NAMALWA (cell line): ENCODE results near the gene DMKN.

ENCODE experiments used
- DNase-seq: peaks from one replicate; pipeline ENCODE4 v3.0.0-alpha.2; 2015; ENCODE audit warnings: low spot score

Gene DMKN, protein sequence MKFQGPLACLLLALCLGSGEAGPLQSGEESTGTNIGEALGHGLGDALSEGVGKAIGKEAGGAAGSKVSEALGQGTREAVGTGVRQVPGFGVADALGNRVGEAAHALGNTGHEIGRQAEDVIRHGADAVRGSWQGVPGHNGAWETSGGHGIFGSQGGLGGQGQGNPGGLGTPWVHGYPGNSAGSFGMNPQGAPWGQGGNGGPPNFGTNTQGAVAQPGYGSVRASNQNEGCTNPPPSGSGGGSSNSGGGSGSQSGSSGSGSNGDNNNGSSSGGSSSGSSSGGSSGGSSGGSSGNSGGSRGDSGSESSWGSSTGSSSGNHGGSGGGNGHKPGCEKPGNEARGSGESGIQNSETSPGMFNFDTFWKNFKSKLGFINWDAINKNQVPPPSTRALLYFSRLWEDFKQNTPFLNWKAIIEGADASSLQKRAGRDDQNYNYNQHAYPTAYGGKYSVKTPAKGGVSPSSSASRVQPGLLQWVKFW

GRCh38 chr19:35513628-35514281 lies at the start of gene DMKN:
DMKN (minus strand) TSS chr19:35513649; CDS start chr19:35513475, 174 bp downstream.
- no peak for DNase-seq

GRCh38 chr19:35562776-35563175 lies 49.3 kb upstream of the DMKN start:
- no peak for DNase-seq

DNA sequence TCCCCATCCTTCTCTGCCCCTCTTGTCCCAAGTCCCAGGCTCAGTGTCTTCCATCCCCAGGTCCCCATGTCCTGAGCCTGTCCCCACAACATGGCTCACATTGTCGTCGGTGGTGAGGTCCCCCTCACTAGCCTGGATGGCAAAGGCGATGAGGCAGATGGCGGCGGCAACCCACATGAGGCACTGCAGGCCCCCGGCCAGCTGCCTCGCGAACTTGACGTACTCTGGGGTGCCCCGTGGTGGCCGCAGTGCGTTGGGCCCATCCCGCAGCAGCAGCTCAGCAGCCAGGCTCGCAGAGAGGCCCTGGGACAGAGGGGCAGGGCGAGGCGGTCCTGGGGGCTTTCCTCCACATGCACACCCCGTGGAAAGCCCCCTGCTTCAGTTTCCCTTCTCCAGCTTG lies 48.9 kb upstream of the DMKN start:
- DNase-seq, result no peak

GRCh38 chr19:35561436-35561835 lies 48.0 kb upstream of the DMKN start:
- DNase-seq, result no peak

DNA sequence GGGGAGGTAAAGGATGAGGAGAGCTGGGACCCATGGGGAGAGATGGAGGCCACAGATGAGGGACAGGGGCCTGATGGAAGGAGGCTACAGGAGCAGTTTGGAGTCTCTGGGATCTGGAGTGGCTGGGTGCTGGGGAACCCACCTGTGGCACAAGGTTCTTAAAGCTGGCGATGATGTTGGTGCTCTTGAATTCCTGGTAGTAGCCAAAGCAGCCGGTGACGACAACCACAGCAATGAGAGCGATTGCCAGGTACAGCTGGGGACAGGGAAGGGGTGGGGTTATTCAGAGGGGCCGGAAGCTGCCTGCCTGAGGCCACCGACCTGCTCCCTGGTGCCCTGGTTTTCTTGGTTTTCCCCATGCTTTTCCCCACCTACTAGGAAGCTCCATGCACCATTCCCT lies 47.2 kb upstream of the DMKN start:
- no peak for DNase-seq

- DNase-seq, result no peak
These were observed 46.8 kb upstream of the DMKN start for GRCh38 chr19:35560271-35560670.

GRCh38 chr19:35559781-35560180 lies 46.3 kb upstream of the DMKN start:
- DNase-seq, result no peak

- peak; percentile 67 for DNase-seq
These were observed 45.8 kb upstream of the DMKN start for GRCh38 chr19:35559281-35559659.

GRCh38 chr19:35558400-35559280 lies 45.2 kb upstream of the DMKN start:
- no peak for DNase-seq

DNA sequence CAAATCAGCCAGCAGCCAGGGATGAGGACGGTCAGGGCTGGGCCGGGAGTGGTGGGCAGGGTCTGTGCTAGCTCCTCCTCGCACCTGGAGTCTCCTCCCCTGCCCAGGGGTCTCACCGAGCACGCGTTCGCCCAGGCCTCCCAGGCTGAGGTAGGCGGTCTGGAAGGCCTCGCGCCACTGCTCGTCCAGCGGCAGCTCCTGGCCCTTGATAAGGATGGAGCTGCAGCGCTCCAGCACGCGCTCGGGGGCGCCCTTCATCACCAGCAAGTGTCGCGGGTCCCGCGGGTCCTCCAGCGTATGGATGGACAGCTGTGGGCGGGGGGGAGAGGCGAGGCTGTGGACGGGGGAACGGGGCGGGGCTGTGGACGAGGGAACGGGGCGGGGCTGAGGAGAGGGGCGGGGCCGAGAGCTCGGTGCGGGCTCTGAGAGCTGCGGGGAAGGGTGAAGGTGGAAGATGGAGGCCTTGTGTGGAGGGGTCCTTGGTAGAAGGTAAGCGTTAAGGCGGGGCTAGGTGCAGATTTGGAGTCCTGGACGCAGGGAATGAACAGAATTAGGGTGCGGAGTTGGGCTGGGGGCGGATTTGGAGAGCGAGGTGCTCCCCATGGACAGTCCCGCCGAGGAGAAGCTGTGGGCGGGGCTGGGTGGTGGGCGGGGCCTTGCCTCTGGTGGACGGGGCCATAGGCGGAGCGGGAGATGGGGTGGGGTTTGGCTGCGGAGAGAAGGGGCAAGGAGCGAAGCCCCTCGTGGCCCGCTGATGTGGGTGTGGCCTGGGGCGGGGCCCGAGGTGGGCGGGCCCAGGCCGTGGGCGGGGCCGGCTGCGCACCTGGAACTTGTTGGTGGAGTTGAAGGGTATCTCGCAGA lies 44.3 kb upstream of the DMKN start:
- DNase-seq, result peak; percentile 86

GRCh38 chr19:35556846-35557538 lies 43.5 kb upstream of the DMKN start:
- no peak for DNase-seq

DNA sequence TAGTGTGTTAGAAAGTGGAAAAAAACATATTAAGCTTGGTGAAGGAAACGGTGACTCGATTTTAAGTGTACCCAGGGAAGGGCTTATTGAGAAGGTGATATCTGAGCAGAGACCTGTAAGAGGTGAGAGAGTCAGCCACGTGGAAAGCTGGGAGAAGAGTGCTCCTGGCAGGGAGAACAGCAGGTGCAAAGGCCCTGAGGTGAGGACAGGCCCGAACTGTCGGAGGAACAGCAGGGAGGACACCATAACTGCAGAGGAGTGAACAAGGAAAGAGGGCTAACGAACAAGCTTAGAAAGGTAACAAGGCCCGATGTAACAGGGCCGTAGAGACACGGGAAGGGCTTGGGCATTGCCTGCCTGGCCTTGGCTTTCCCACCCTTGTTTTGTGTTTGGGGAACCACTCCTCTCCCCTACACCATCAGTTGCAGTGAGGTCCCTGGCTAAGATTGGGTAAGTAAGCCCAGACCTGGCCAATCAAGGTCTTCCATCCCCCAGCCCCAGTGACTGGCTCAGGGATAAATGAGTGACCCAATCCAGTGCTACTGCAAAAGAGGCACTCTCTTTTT lies 42.7 kb upstream of the DMKN start:
- DNase-seq, result no peak

DNA sequence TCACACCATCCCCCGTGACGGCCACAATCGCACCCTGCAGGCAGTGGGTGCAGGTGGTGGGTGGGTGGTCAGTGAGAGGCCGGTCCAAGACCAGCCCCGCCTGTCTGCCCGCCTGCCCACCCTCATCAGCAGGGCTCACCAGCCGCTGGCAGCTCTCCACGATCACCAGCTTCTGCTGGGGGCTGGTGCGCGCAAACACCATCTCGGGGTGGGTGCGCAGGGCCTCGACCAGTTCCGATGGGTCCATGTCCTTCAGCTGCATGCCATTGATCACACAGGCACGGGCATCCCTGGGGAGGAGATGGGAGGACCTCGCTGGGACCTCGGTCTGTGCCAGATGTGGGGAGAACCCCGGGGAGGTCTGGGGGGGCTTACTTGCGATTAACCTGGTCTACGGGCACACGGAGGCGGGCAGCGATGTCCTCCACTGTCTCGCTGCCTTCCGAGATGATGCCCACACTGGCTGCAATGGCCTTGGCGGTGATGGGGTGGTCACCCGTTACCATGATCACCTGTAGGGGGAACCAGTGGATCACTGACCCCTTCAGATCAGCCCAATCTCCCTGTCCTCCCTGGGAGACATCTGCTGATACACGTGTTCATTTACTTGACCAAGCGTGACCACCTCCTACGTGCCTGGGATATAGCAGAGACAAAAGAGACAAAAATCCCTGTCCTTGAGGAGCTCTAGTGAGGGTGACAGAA lies 42.0 kb upstream of the DMKN start:
- DNase-seq, result peak; percentile 46

DNA sequence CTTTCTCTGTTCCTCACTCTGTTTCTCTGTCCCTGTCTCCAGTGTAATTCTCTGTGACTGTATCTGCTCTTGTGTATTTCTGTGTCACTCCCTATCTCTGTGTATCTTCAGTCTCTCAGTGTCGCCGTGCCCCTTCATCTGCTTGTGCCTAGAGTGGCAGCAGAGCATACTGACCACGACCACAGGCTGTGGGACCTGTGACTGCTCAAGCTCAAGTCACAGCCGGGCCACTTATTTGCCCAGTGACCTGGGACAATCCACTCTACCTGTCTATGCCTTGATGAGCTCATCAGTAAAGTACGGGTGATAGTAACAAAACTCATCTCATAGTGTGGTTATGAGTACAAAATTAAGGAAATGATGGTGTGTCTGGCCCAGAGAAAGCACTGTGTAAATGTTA lies 40.6 kb upstream of the DMKN start:
- no peak for DNase-seq

DNA sequence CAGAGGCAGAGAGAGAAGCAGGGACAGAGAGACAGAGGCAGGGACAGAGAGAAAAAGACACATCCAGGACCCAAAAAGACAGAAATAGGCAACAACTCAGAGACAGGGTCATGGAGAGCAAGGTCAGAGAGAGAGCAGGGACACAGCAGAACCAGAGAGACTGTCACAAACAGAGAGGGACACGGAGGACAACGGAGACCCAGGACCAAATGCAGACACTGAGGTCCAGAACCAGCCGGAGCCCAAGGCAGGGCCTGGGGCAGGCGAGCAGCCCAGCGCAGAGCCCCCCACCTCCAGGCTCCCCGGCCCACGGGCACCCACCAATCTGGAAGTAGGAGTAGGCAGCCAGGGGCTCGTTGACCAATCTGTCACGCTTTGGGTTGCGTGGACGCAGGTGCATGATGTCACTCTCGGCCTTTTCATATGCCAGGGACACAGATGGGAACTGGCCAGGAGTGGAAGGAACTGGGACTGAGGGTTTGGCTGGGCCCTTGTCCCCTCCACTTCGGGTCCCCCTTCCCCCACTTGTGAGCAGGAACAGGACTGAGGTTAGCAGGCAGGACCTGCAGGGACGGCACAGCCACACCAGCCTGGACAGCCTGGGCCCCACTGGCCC lies 40.0 kb upstream of the DMKN start:
- DNase-seq, result no peak

DNA sequence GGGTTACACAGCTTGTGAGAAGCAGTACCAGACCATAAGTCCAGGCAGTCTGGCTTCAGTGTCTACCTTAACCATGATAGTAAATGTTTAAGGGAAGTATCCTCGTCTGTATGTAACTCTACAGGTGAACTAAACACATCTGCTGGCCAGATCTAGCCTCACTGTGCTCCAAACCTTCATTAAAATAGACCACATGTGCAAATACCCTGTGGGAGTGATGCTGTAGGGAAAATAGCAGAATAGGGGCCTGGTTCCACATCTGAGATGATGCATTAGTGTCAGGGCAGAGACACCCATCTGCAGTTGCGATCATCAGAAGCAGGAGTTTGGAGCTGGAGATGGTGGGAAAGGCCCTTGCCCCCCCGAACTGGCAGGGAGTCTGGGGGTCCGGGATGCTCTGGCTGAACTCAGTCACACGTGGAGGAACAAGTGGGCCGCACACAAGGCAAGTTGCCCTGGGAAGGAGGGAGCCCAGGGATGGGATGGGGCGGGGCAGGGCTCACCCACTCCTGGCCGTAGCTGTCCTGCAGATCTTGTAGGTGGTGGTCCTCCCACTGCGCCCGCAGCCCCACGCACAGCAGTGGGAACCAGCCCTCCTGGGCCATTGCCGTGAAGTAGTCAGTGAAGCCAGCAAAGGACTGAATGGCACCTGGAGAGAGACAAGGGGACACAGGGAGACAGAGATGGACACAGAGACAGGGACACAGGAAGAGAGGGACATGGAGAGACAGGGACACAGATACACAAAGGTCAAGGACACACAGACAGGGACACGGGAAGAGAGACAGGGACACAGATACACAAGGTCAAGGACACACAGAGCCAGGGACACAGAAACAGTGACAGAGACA lies 39.3 kb upstream of the DMKN start:
- DNase-seq, result no peak

DNA sequence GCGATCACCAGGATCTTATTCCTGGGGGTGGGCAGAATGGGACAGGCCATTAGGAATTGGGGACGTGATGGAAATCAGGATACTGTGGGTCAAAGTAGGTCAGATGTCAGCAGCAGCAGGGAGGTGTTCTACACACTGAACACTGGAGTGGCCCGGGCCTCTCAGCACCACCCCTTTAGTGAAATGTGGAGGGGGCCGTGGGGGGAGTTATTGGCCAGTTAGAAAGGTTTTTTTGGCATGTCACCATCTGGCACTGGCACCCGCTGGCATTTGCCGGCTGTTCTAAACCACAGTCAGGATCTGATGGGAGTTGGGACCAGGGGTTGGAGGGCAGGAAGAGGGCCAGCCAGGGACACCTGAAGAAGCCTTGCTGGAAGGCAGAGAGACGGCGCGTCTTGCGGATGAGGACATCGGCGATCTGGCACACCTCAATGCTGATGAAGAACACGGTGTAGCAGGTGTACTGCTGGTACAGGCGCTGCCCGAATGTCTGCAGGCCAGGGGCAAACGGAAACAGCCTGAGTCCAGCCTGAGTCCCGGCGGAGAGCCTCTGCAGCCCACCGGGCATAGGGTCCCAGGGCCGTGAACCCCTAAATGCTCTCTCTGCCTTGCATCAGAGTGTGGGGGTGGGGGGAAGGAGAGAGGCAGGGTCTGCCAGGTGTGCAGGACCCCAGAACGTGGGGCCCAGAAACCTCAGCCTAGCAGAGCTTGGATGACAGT lies 37.8 kb upstream of the DMKN start:
- no peak for DNase-seq
